ENCODE data around the gene SSPN. TPM values are rescaled to one million over a fixed set of nuclear protein-coding genes. Genes with fewer than 3 reads are reported as not detected.

Gene SSPN
- total RNA-seq, 1 experiment from 2014 or later, result 0.17 TPM

DNA sequence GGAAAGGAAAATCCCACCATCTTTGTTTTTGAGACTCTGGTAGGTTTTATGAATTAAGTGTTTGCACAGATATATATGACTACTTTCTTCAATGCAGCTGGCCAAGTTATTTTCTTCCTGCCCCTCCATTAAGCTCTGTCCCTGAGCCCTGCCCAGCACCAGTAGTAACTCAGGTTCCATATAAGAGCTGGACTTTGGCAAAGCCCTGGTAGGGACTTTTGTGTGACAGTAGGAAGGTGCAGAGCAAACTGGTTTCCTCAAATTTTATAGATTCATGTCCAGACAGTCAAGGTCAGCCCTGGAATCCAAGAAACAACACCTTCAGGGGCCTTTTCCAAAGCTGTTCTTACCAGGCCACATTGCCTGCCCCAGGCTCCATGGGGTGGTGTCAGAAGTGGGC lies 47.3 kb downstream of the SSPN start:
- Histone ChIP-seq H3K36me3 (ENCODE audit: control insufficient read depth in 1 of 2, insufficient read depth in 2 of 2, low read length in 2 of 2) (no peaks in the 10 kb centered on the region), H3K27me3 (ENCODE audit: insufficient read depth, low read length) (no peaks in the 10 kb centered on the region), H3K9me3 (ENCODE audit: control insufficient read depth in 1 of 2, insufficient read depth in 1 of 2, low read depth in 1 of 2, low read length in 2 of 2) (no peaks in the 10 kb centered on the region), H3K4me2 (ENCODE audit: low read length) (no peak overlapping the region), H3K4me3 (replicated peaks in 1 of 2; ENCODE audit: low read depth in 1 of 2, low read length in 2 of 2) (no peak overlapping the region), H3K79me2 (ENCODE audit: insufficient read depth, low read length) (no peaks in the 10 kb centered on the region), H4K20me1 (ENCODE audit: insufficient read depth) (no peaks in the 10 kb centered on the region), H3K27ac (ENCODE audit: low read depth, low read length) (no peak overlapping the region), H3K9me2 (ENCODE audit: insufficient read depth) (no peaks in the 10 kb centered on the region), H2AFZ (ENCODE audit: low read depth, low read length, poor library complexity, severe bottlenecking) (no peak overlapping the region), H3K9ac (ENCODE audit: low read length) (no peak overlapping the region), H3K4me1 (ENCODE audit: control insufficient read depth in 1 of 2, insufficient read depth in 2 of 2, low read length in 2 of 2) (peaks cover 0 to 20% of the 10 kb centered on the region in 2 experiments; a peak in 3 of 4 replicates)
- intact Hi-C loops (cut with micrococcal nuclease), result no loop called here
- BruUV-seq (replicated peaks), result no TSS peak
- ChIA-PET CTCF (no interaction called here), POLR2A (no interaction called here), RAD21 (ENCODE audit: low non-redundant PET in 1 of 2, low total read pairs in 2 of 2, uncharacterized antibody in 2 of 2, unreplicated experiment in 2 of 2) (no interaction called here)
- no peak for DNase-seq (ENCODE audit: low read depth, low spot score)
- ATAC-seq, result no peak
- TF ChIP-seq SP1 (IDR thresholded peaks at IDR 0.05; ENCODE audit: low read depth) (no peak), FOSL1 (IDR thresholded peaks at IDR 0.05; ENCODE audit: low read depth) (no peak), SIN3A (IDR thresholded peaks at IDR 0.05; ENCODE audit: low read depth) (no peak), POLR2AphosphoS5 (IDR thresholded peaks at IDR 0.05; ENCODE audit: low read depth, low read length) (no peak), POLR2A (IDR thresholded peaks at IDR 0.05; ENCODE audit: borderline replicate concordance, extremely low read depth, insufficient read depth, insufficient read length) (no peak), ZNF274 (IDR thresholded peaks at IDR 0.05; ENCODE audit: low read depth, low read length) (no peak), RAD21 (IDR thresholded peaks at IDR 0.05; ENCODE audit: low read depth) (no peak), JUND (IDR thresholded peaks at IDR 0.05) (no peak), EZH2 (IDR thresholded peaks at IDR 0.05) (no peak), TCF7L2 (IDR thresholded peaks at IDR 0.05; ENCODE audit: borderline replicate concordance, extremely low read depth, insufficient read depth, insufficient read length) (no peak), CEBPB (IDR thresholded peaks at IDR 0.05; ENCODE audit: low read depth) (no peak), SRF (IDR thresholded peaks at IDR 0.05; ENCODE audit: low read depth) (no peak)
- TF ChIP-seq, protein P1, sequence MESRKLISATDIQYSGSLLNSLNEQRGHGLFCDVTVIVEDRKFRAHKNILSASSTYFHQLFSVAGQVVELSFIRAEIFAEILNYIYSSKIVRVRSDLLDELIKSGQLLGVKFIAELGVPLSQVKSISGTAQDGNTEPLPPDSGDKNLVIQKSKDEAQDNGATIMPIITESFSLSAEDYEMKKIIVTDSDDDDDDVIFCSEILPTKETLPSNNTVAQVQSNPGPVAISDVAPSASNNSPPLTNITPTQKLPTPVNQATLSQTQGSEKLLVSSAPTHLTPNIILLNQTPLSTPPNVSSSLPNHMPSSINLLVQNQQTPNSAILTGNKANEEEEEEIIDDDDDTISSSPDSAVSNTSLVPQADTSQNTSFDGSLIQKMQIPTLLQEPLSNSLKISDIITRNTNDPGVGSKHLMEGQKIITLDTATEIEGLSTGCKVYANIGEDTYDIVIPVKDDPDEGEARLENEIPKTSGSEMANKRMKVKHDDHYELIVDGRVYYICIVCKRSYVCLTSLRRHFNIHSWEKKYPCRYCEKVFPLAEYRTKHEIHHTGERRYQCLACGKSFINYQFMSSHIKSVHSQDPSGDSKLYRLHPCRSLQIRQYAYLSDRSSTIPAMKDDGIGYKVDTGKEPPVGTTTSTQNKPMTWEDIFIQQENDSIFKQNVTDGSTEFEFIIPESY (IDR thresholded peaks at IDR 0.05; ENCODE audit: extremely low read depth, insufficient replicate concordance, low read length), result no peak
- TF ChIP-seq, protein P2, sequence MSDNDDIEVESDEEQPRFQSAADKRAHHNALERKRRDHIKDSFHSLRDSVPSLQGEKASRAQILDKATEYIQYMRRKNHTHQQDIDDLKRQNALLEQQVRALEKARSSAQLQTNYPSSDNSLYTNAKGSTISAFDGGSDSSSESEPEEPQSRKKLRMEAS (IDR thresholded peaks at IDR 0.05), result no peak
- TF ChIP-seq, protein P3, sequence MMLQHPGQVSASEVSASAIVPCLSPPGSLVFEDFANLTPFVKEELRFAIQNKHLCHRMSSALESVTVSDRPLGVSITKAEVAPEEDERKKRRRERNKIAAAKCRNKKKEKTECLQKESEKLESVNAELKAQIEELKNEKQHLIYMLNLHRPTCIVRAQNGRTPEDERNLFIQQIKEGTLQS (IDR thresholded peaks at IDR 0.05), result no peak
- TF ChIP-seq, protein P4, sequence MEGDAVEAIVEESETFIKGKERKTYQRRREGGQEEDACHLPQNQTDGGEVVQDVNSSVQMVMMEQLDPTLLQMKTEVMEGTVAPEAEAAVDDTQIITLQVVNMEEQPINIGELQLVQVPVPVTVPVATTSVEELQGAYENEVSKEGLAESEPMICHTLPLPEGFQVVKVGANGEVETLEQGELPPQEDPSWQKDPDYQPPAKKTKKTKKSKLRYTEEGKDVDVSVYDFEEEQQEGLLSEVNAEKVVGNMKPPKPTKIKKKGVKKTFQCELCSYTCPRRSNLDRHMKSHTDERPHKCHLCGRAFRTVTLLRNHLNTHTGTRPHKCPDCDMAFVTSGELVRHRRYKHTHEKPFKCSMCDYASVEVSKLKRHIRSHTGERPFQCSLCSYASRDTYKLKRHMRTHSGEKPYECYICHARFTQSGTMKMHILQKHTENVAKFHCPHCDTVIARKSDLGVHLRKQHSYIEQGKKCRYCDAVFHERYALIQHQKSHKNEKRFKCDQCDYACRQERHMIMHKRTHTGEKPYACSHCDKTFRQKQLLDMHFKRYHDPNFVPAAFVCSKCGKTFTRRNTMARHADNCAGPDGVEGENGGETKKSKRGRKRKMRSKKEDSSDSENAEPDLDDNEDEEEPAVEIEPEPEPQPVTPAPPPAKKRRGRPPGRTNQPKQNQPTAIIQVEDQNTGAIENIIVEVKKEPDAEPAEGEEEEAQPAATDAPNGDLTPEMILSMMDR (IDR thresholded peaks at IDR 0.05 in 2 of 3, conservative IDR thresholded peaks at IDR 0.05 in 1 of 3; ENCODE audit: borderline replicate concordance in 1 of 3, insufficient read depth in 1 of 3, low read depth in 2 of 3, low read length in 2 of 3), result no peak

All from HCT116 (cell line).